Measurements from ENCODE around the gene PPP1R3D. TPM values are rescaled to one million over a fixed set of nuclear protein-coding genes. Genes with fewer than 3 reads are reported as not detected.
"Not testable (repeated sequence)": the region's sequence is repeated elsewhere in the genome, so short reads cannot be mapped to it uniquely, and the experiment has no call there.

Gene PPP1R3D
- polyA plus RNA-seq, 1 donor: 8.2 TPM

DNA sequence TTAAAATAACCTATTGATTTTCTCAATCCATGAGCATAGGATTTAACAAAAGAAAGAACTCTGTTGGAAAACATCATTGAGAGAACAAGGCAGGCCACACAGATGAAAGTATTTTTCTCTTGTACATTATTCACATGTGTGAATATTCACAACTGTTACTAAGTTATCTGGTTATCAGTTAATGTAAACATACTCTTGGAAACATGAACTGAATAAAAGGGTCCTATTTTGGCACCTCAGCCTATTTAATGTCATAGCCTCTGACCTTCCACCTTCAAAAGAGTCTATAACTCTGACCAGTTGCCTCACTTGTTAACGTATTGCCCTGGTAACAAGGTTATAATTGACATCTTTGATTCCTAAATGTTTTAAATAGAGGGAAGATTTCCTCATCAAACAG, 14.7 kb downstream of the PPP1R3D start:
- no CpG with 5 or more reads among the region's 1 CpG for WGBS (ENCODE audit: insufficient coverage, low lambda C conversion rate)
- Histone ChIP-seq H3K36me3 (ENCODE audit: control insufficient read depth, insufficient read depth, low read length) (no peaks in the 10 kb centered on the region), H3K27me3 (ENCODE audit: control insufficient read depth, insufficient read depth, low read length) (no peaks in the 10 kb centered on the region), H3K4me1 (ENCODE audit: control insufficient read depth, insufficient read depth, low read length) (no peaks in the 10 kb centered on the region), H3K4me3 (ENCODE audit: low read length) (no peak overlapping the region), H3K27ac (ENCODE audit: low read length) (no peak overlapping the region), H3K9me3 (ENCODE audit: control insufficient read depth, low read depth, low read length) (no peaks in the 10 kb centered on the region)
- no peak for DNase-seq

DNA sequence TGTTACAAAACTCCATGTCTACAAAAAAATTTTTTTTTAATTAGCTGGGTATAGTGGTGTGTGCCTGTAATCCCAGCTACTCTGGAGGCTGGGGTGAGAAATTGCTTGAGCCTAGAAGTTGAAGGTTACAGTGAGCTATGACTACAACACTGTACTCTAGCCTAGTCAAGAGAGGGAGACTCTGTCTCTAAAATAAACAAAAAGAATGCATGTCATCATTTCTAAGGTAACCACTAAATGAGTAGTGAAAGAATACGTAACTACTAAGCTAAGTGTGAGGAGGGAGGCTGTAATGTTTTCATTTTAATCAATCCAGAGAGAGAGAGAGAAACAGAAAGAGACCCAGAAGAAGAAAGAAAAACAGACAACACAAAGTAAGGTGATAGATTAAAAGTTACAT, 16.6 kb downstream of the PPP1R3D start:
- Histone ChIP-seq H3K27ac (ENCODE audit: low read length) (no peak overlapping the region), H3K36me3 (ENCODE audit: control insufficient read depth, insufficient read depth, low read length) (no peaks in the 10 kb centered on the region), H3K4me1 (ENCODE audit: control insufficient read depth, insufficient read depth, low read length) (no peaks in the 10 kb centered on the region), H3K27me3 (ENCODE audit: control insufficient read depth, insufficient read depth, low read length) (no peaks in the 10 kb centered on the region), H3K4me3 (ENCODE audit: low read length) (no peak overlapping the region), H3K9me3 (ENCODE audit: control insufficient read depth, low read depth, low read length) (no peaks in the 10 kb centered on the region)
- WGBS (ENCODE audit: insufficient coverage, low lambda C conversion rate): no CpG with 5 or more reads among the region's 1 CpG
- DNase-seq: no peak

- Histone ChIP-seq H3K4me3 (ENCODE audit: low read length) (no peak overlapping the region), H3K9me3 (ENCODE audit: control insufficient read depth, low read depth, low read length) (no peaks in the 10 kb centered on the region), H3K27ac (ENCODE audit: low read length) (no peak overlapping the region), H3K4me1 (ENCODE audit: control insufficient read depth, insufficient read depth, low read length) (no peaks in the 10 kb centered on the region), H3K27me3 (ENCODE audit: control insufficient read depth, insufficient read depth, low read length) (no peaks in the 10 kb centered on the region), H3K36me3 (ENCODE audit: control insufficient read depth, insufficient read depth, low read length) (no peaks in the 10 kb centered on the region)
- no peak for DNase-seq
Observed at GRCh38 chr20:59920944-59921343, 19.2 kb downstream of the PPP1R3D start.

DNA sequence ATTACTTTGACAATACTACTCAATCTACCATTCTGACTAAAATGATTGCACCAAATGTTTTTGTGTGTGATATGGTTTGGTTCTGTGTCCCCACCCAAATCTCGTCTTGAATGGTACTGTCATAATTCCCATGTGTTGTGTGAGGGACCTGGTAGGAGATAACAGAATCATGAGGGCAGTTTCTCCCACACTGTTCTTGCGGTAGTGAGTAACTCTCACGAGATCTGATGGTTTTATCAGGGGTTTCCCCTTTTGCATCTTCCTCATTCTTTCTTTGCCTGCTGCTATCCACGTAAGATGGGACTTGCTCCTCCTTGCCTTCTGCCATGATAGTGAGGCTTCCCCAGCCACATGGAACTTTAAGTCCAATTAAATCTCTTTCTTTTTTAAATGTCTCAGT, 27.5 kb downstream of the PPP1R3D start:
- Histone ChIP-seq H3K36me3 (ENCODE audit: control insufficient read depth, insufficient read depth, low read length) (no peaks in the 10 kb centered on the region), H3K4me1 (ENCODE audit: control insufficient read depth, insufficient read depth, low read length) (no peaks in the 10 kb centered on the region), H3K9me3 (ENCODE audit: control insufficient read depth, low read depth, low read length) (no peaks in the 10 kb centered on the region), H3K27me3 (ENCODE audit: control insufficient read depth, insufficient read depth, low read length) (no peaks in the 10 kb centered on the region), H3K27ac (ENCODE audit: low read length) (no peak overlapping the region), H3K4me3 (ENCODE audit: low read length) (no peak overlapping the region)
- WGBS (ENCODE audit: insufficient coverage, low lambda C conversion rate): 50% methylated on average over 1 of the region's 4 CpGs
- no peak for DNase-seq

DNA sequence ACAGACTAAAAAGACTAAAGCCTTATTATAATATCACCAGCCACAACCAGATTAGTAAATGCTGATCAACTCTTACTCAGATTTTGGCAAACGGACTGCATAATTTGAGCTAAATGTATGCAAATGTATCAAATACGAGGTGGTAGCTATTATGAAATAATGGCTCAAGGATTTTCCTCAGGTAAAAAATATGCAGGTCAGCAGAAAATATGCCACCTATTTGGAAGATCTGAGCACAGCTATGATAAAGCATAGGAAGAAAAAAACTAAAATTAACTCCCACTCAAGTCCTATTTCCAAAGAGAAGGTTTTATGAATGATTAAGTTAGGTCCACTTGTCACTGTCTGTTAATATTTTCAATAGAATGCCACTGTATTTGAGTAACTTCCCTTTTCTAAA, 29.1 kb downstream of the PPP1R3D start:
- Histone ChIP-seq H3K27me3 (ENCODE audit: control insufficient read depth, insufficient read depth, low read length) (no peaks in the 10 kb centered on the region), H3K4me1 (ENCODE audit: control insufficient read depth, insufficient read depth, low read length) (no peaks in the 10 kb centered on the region), H3K36me3 (ENCODE audit: control insufficient read depth, insufficient read depth, low read length) (no peaks in the 10 kb centered on the region), H3K9me3 (ENCODE audit: control insufficient read depth, low read depth, low read length) (no peaks in the 10 kb centered on the region), H3K27ac (ENCODE audit: low read length) (no peak overlapping the region), H3K4me3 (ENCODE audit: low read length) (no peak overlapping the region)
- no CpG with 5 or more reads among the region's 2 CpGs for WGBS (ENCODE audit: insufficient coverage, low lambda C conversion rate)
- no peak for DNase-seq

- no peak overlapping the region for H3K27ac ChIP-seq (ENCODE audit: low read length)
- H3K36me3 ChIP-seq (ENCODE audit: control insufficient read depth, insufficient read depth, low read length): no peaks in the 10 kb centered on the region
- H3K4me3 ChIP-seq (ENCODE audit: low read length): no peak overlapping the region
- H3K27me3 ChIP-seq (ENCODE audit: control insufficient read depth, insufficient read depth, low read length): no peaks in the 10 kb centered on the region
- no peaks in the 10 kb centered on the region for H3K4me1 ChIP-seq (ENCODE audit: control insufficient read depth, insufficient read depth, low read length)
- no peaks in the 10 kb centered on the region for H3K9me3 ChIP-seq (ENCODE audit: control insufficient read depth, low read depth, low read length)
- WGBS (ENCODE audit: insufficient coverage, low lambda C conversion rate): 84% methylated on average over 4 of the region's 5 CpGs
- DNase-seq: no peak
Observed at GRCh38 chr20:59908855-59909254, 31.2 kb downstream of the PPP1R3D start.

- H3K27ac ChIP-seq (ENCODE audit: low read length): no peak overlapping the region
- H3K4me3 ChIP-seq (ENCODE audit: low read length): no peak overlapping the region
- DNase-seq: no peak
- H3K4me1 ChIP-seq (ENCODE audit: control insufficient read depth, insufficient read depth, low read length): no peaks in the 10 kb centered on the region
- WGBS (ENCODE audit: insufficient coverage, low lambda C conversion rate): 100% methylated on average over 1 of the region's 1 CpG
- no peaks in the 10 kb centered on the region for H3K36me3 ChIP-seq (ENCODE audit: control insufficient read depth, insufficient read depth, low read length)
- no peaks in the 10 kb centered on the region for H3K9me3 ChIP-seq (ENCODE audit: control insufficient read depth, low read depth, low read length)
- no peaks in the 10 kb centered on the region for H3K27me3 ChIP-seq (ENCODE audit: control insufficient read depth, insufficient read depth, low read length)
Observed at GRCh38 chr20:59903621-59904020, 36.5 kb downstream of the PPP1R3D start.

DNA sequence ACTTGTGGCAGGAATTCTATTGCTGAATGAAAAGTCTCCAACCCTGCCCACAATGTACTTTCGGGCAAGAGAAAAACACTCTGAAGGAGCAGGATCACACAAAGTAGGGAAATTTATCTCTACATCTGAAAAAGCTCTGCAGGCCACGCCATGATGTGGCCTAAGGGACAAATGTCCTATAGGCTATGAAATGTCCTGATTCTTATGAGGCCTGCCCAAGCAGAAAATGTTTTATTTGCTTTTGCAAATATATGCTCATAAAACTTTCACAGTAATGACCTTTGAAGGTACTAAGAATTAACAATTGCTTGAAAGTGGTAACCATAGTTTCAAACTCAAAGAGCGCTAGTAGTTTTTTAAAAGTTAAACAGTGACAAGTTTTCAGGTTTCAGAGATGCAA, 37.6 kb downstream of the PPP1R3D start:
- Histone ChIP-seq H3K36me3 (ENCODE audit: control insufficient read depth, insufficient read depth, low read length) (no peaks in the 10 kb centered on the region), H3K4me3 (ENCODE audit: low read length) (no peak overlapping the region), H3K4me1 (ENCODE audit: control insufficient read depth, insufficient read depth, low read length) (no peaks in the 10 kb centered on the region), H3K9me3 (ENCODE audit: control insufficient read depth, low read depth, low read length) (no peaks in the 10 kb centered on the region), H3K27ac (ENCODE audit: low read length) (no peak overlapping the region), H3K27me3 (ENCODE audit: control insufficient read depth, insufficient read depth, low read length) (no peaks in the 10 kb centered on the region)
- DNase-seq: peak in 1 of 2 donors; percentile 24
- WGBS (ENCODE audit: insufficient coverage, low lambda C conversion rate): 63% methylated on average over 1 of the region's 3 CpGs

DNA sequence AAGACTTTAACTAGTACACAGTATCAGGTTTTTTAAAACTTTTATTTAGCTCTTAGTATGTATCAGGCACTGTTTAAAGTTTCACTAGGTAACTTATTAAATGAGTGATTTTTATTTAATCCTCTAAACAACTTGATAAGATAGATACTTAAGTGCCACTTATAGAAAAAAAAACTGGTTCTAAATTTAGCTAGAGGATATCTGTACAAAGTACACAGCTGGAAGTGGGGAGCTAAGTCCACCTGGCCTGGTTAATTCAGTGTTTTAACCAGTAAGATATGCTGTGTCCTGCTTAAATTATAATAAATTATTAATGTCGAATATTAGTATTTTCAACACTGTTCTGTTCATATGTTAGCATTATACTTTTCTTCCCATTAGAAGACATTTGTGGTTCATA, 44.2 kb downstream of the PPP1R3D start:
- 80% methylated on average over 1 of the region's 1 CpG for WGBS (ENCODE audit: insufficient coverage, low lambda C conversion rate)
- Histone ChIP-seq H3K4me1 (ENCODE audit: control insufficient read depth, insufficient read depth, low read length) (peaks cover 9% of the 10 kb centered on the region), H3K27ac (ENCODE audit: low read length) (no peak overlapping the region), H3K9me3 (ENCODE audit: control insufficient read depth, low read depth, low read length) (no peaks in the 10 kb centered on the region), H3K27me3 (ENCODE audit: control insufficient read depth, insufficient read depth, low read length) (no peaks in the 10 kb centered on the region), H3K36me3 (ENCODE audit: control insufficient read depth, insufficient read depth, low read length) (no peaks in the 10 kb centered on the region), H3K4me3 (ENCODE audit: low read length) (no peak overlapping the region)
- peak; percentile 19 to 53 for DNase-seq

DNA sequence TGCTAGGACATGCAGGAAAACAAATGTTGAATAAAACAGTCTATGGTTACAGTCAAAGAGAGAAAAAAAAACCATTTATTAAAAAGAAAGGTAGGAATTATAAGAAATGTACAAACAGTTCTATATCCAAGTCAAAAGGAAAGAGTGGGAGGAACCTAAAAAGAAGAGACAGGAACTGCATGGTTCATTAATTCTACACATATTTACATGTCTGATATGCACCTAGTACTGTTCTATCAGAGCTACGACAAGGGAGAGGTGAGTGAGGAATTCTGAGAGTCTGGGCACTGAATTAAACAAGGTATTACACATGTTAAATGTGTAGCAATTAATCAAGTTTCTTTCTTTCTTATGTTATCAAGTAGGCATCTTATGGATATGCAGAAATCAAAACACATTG, 48.5 kb downstream of the PPP1R3D start:
- no CpG with 5 or more reads among the region's 1 CpG for WGBS (ENCODE audit: insufficient coverage, low lambda C conversion rate)
- H3K27ac ChIP-seq (ENCODE audit: low read length): no peak overlapping the region
- H3K9me3 ChIP-seq (ENCODE audit: control insufficient read depth, low read depth, low read length): no peaks in the 10 kb centered on the region
- peaks cover 4% of the 10 kb centered on the region for H3K4me1 ChIP-seq (ENCODE audit: control insufficient read depth, insufficient read depth, low read length)
- no peaks in the 10 kb centered on the region for H3K27me3 ChIP-seq (ENCODE audit: control insufficient read depth, insufficient read depth, low read length)
- H3K4me3 ChIP-seq (ENCODE audit: low read length): no peak overlapping the region
- no peak for DNase-seq
- no peaks in the 10 kb centered on the region for H3K36me3 ChIP-seq (ENCODE audit: control insufficient read depth, insufficient read depth, low read length)

GRCh38 chr20:59890035-59890434, 50.1 kb downstream of the PPP1R3D start:
- WGBS (ENCODE audit: insufficient coverage, low lambda C conversion rate): no CpG with 5 or more reads among the region's 2 CpGs
- H3K36me3 ChIP-seq (ENCODE audit: control insufficient read depth, insufficient read depth, low read length); H3K27ac ChIP-seq (ENCODE audit: low read length); H3K4me1 ChIP-seq (ENCODE audit: control insufficient read depth, insufficient read depth, low read length); H3K4me3 ChIP-seq (ENCODE audit: low read length); DNase-seq; H3K27me3 ChIP-seq (ENCODE audit: control insufficient read depth, insufficient read depth, low read length); H3K9me3 ChIP-seq (ENCODE audit: control insufficient read depth, low read depth, low read length): not testable (repeated sequence)

Data from large intestine (tissue), 3 donors.